NCI-H2107 treated with DMSO at 0.1 percent for 48 hours (cell line): ENCODE measurements around the gene COL23A1.

Experiments
- DNase-seq: peaks from one replicate; lab custom pipeline; 2025; ENCODE audit not compliant: unreplicated experiment; lab: John Stamatoyannopoulos, UW

Gene COL23A1

GRCh38 chr5:178365501-178366440, 224.4 kb downstream of the COL23A1 start:
- no peak for DNase-seq

- DNase-seq: no peak
Observed at GRCh38 chr5:178364326-178364675, 225.9 kb downstream of the COL23A1 start.

- DNase-seq: no peak
Observed at GRCh38 chr5:178363501-178364325, 226.5 kb downstream of the COL23A1 start.

- no peak for DNase-seq
Observed at GRCh38 chr5:178361657-178362445, 228.3 kb downstream of the COL23A1 start.

- no peak for DNase-seq
Observed at GRCh38 chr5:178360926-178361235, 229.3 kb downstream of the COL23A1 start.

GRCh38 chr5:178360222-178360925, 229.8 kb downstream of the COL23A1 start:
- no peak for DNase-seq

- DNase-seq: no peak
Observed at GRCh38 chr5:178359738-178360137, 230.5 kb downstream of the COL23A1 start.

GRCh38 chr5:178357678-178358077, 232.5 kb downstream of the COL23A1 start:
- no peak for DNase-seq

GRCh38 chr5:178357121-178357521, 233.1 kb downstream of the COL23A1 start:
- no peak for DNase-seq

GRCh38 chr5:178356431-178356872, 233.7 kb downstream of the COL23A1 start:
- no peak for DNase-seq

GRCh38 chr5:178355671-178356070, 234.5 kb downstream of the COL23A1 start:
- no peak for DNase-seq

- DNase-seq: no peak
Observed at GRCh38 chr5:178353461-178353860, 236.7 kb downstream of the COL23A1 start.

GRCh38 chr5:178352035-178352349, 238.2 kb downstream of the COL23A1 start:
- no peak for DNase-seq

- DNase-seq: no peak
Observed at GRCh38 chr5:178351221-178352034, 238.8 kb downstream of the COL23A1 start.

GRCh38 chr5:178350361-178351220, 239.6 kb downstream of the COL23A1 start:
- no peak for DNase-seq

GRCh38 chr5:178349625-178350353, 240.4 kb downstream of the COL23A1 start:
- no peak for DNase-seq

GRCh38 chr5:178349075-178349511, 241.1 kb downstream of the COL23A1 start:
- no peak for DNase-seq

GRCh38 chr5:178348356-178349074, 241.7 kb downstream of the COL23A1 start:
- no peak for DNase-seq
